Loucy (cell line): ENCODE data around the gene PTPRC.

Source experiments
- CTCF ChIP-seq: fragments of 200-600 bp; sonication (generic); conservative IDR thresholded peaks from 2 replicates; pipeline ENCODE4 v1.5.1; 2014; ENCODE audit warnings: mild to moderate bottlenecking, antibody characterized with exemption, low read length
- EZH2phosphoT487 ChIP-seq: fragments of 200-600 bp; IDR thresholded peaks from 2 replicates; pipeline ENCODE4 v1.6.1; 2018; ENCODE audit warnings: antibody characterized with exemption, mild to moderate bottlenecking, moderate library complexity, borderline replicate concordance

- TF ChIP-seq CTCF = no peak
- TF ChIP-seq EZH2phosphoT487 = no peak
Observed at GRCh38 chr1:198708761-198709525, 70.1 kb downstream of the PTPRC start.
